ENCODE results near the gene ABLIM2.

DNA sequence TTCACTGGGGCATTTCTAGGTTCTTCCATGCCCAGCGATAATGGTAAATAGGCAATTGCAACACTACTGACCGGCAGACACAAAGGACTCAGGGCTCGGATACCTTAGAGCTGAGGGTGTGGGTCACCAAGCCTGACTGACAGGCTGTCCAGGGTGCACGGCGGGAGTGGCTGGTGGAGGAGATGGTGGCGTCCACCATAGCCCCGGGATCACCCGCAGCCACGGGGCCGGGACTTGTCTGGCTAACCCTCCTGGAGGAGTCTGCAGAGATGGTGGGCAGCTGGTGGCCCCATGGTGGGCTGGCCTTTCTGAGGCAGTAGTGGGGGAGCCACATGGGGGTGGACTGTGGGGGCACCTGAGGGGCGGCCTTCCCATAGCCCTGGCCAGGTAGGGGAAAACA is 11.7 kb upstream of the ABLIM2 start:
- TF ChIP-seq CTCF (IDR thresholded peaks at IDR 0.05): no peak
- TF ChIP-seq POLR2A (IDR thresholded peaks at IDR 0.05): no peak
- TF ChIP-seq POLR2AphosphoS5 (IDR thresholded peaks at IDR 0.05): no peak
